ENCODE data around the gene JPT2. TPM values are rescaled to one million over a fixed set of nuclear protein-coding genes. Genes with fewer than 3 reads are reported as not detected.
"Not testable (repeated sequence)": the region's sequence is repeated elsewhere in the genome, so short reads cannot be mapped to it uniquely, and the experiment has no call there.

JPT2 gene
- polyA plus RNA-seq, 3 donors: 17.9 to 24.9 (median 19.9) TPM

DNA sequence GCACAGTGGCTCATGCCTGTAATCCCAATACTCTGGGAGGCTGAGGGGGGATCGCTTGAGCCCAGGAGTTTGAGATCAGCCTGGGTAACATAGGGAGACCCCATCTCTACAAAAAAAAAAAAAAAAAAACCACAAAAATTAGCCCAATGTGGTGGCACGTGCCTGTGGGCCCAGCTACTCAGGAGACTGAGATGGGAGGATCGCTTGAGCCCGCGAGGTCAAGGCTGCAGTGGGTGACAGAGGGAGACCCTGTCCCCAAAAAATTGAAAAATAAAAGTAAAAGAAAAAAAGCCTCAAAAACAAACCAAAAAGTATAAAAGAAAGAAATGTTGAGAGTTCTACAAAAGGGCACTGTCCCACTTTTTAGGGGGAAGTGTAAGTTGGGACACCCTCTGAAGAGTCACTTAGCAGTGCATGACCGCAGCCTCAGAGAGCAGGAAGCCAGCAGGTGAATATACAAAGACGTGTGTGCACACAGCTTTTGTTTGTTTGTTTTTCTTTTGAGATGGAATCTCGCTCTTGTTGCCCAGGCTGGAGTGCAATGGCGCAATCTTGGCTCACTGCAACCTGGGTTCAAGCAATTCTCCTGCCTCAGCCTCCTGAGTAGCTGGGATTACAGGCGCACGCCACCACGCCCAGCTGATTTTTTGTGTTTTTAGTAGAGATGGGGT, 41.6 kb downstream of the JPT2 start:
- H3K27ac ChIP-seq (ENCODE audit: low read depth, low read length): not testable (repeated sequence)
- WGBS, 3 donors: 80 to 84% (median 81%) methylated on average over 12 of the region's 12 CpGs

DNA sequence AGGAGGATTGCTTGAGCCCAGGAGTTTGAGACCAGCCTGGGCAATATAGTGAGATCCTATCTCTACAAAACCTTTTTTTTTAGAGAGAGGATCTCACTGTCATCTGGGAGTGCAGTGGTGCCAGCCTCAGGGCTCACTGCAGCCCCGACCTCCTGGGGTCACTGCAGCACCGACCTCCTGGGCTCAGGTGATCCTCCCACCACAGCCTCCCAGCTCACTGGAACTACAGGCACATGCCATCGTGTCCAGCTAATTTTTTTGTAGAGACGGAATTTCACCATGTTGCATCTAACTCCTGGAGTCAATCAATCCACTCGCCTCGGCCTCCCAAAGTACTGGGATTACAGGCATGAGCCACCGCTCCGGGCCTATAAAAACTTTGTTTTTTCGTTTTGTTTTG, 43.3 kb downstream of the JPT2 start:
- WGBS, 3 donors: 94 to 96% (median 94%) methylated on average over 9 of the region's 9 CpGs
- H3K27ac ChIP-seq (ENCODE audit: low read depth, low read length): no peak overlapping the region

DNA sequence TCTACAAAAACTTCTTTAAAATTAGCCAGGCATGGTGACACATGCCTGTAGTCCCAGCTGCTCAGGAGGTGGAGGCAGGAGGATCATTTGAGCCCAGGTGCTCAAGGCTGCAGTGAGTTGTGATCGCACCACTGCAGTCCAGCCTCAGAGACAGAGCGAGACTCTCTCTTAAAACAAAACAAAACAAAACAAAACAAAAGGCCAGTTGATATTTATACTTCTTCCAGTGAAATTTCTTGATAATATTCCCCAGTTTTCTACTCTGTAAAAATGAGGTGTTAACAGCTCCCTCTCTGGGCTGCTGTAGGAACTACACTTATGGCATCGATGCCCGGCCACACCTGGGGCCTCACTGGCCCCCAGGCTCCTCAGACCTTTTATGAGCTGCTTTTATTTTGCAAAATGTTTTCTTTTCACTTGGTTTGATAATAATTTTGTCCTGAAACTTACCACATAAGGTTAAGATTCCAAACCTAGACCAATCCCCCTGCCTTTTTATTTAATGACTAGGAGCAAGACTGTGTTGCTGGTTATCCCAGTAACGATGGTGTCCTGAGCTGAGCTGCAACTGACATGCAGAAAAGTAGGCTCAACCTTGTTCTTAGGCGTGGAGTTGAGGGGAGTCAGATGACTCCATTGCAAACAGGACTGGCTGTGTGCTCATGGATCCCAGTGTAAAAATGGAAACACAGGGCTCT, 45.5 kb downstream of the JPT2 start:
- no peak overlapping the region for H3K27ac ChIP-seq (ENCODE audit: low read depth, low read length)
- 43 to 57% (median 51%) methylated on average over 6 of the region's 6 CpGs for WGBS, 3 donors

DNA sequence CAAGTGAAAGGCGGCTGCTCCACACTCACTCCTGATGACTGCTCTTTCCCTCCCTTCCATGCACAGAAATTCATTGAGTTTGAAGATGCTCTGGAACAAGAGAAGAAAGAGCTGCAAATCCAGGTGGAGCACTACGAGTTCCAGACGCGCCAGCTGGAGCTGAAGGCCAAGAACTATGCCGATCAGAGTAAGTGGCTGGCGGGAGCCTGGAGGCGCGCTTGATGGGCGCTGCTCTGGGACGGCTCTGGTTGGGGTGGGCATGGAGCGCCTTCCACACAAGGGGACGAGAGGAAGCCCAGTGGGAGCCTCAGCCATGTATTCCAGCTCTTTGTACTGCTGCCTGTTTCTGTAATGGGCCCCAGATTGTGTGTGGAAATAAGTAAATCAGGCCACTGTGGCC, 46.4 kb downstream of the JPT2 start:
- WGBS, 3 donors: 90 to 96% (median 92%) methylated on average over 12 of the region's 12 CpGs
- no peak overlapping the region for H3K27ac ChIP-seq (ENCODE audit: low read depth, low read length)

DNA sequence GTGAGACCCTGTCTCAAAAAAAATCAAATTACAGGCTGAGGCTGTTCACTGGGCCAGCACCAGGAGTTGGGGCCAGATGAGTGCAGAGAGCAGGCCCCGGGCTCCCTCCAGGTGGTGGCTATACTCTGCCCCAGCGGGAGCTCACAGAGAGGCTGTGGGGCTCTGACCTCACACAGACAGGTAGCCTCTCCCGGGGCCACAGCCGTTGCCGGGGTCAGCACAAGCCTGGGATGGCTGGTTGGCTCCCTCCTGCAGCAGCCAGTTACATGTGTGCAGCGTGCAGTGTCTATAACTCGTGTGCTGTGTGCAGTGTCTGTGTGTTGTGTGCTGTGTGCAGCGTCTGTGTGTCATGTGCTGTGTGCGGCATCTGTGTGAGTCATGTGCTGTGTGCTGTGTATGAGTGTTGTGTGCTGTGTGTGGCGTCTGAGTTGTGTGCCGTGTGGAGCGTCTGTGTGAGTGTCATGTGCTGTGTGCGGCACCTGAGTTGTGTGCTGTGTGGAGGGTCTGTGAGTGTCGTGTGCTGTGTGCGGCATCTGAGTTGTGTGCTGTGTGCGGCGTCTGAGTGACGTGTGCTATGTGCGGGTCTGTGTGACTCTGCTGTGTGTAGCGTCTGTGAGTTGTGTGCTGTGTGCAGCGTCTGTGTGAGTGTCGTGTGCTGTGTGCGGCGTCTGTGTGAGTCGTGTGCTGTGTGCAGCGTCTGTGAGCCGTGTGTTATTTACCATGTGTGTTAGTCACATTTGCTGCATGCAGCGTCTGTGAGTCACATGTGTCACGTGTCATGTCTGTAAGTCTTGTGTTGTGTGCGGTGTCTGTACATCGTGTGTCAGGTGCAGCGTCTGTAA, 48.8 kb downstream of the JPT2 start:
- no peak overlapping the region for H3K27ac ChIP-seq (ENCODE audit: low read depth, low read length)
- 93 to 95% (median 94%) methylated on average over 32 of the region's 32 CpGs for WGBS, 3 donors

DNA sequence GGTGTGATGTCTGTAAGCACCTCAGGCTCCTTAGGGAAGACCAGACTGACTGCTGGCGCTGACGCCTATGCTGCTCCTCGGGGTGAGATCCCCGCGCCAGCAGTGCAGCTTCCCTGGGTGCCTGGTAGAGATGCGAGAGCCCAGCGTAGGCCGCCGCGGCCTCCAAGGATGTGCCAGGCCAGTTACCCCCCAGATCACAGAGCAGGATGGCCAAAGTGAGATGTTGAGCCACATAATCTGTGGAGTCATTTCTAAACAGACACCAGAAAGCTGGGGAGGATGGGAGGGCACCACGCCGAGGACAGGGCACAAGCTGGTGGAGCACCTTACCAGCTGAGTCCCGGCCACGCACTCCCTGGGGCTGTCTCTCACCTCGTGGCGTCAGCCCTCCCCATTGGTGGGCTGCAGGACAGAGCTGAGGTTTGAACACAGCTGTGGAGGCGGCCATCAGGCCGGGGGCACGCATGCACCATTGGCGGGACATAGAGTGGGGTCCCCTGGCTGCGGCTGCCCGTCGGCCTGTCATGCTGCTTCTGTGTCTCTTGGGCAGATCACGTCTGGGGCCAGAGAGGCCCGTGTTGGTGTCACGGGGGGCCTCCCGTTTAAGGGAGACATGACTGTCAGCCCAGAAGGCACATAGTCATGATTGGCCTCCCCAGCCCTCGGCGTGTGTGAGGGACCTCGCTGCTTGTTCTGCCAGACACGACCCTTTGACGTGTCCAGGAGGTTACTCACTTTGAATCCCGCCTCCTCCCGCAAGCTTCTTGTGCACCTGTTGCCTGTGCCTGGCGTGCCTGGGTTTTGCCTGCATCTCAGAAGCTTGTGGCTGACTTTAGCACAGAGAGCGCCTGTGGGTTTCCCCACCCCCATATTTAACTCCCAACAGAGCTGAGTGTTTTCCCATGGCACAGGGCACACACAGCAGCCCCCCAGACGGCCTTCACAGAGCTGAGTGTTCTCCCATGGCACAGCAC, 49.9 kb downstream of the JPT2 start:
- 91 to 93% (median 92%) methylated on average over 37 of the region's 37 CpGs for WGBS, 3 donors
- H3K27ac ChIP-seq (ENCODE audit: low read depth, low read length): no peak overlapping the region

DNA sequence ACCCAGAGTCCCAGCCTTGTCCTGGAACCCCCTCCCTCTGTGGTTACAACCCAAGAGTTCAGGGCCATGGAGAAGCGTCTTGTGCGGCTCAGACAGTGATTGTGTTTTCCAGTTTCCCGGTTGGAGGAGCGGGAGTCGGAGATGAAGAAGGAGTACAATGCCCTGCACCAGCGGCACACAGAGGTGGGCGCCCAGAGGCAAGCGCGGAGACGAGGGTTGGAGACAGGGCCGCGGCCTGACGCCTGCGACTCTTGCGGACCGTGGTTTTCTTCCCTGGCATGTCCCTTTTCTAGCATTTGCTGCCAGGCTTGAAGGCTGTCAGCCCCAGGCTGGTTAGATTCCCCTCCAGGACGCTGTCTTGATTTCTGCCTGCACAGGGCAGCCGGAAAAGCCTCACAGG, 50.9 kb downstream of the JPT2 start:
- WGBS, 3 donors: 95 to 97% (median 97%) methylated on average over 18 of the region's 18 CpGs
- H3K27ac ChIP-seq (ENCODE audit: low read depth, low read length): no peak overlapping the region

DNA sequence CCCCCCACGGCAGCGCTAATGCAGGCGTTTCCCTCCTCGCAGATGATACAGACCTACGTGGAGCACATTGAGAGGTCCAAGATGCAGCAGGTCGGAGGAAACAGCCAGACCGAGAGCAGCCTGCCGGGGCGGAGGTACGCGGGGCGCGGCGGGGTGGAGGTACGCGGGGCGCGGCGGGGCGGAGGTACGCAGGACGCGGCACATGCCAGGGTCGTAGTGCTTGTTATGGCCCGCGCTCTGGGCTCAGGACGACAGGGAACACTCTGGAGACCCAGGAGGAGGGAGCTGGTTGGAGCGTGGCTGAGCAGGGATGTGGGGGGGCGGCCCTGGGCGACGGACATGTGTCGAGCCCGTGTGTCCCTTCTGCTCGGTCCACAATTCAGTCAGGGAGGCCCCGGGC, 51.4 kb downstream of the JPT2 start:
- H3K27ac ChIP-seq (ENCODE audit: low read depth, low read length): no peak overlapping the region
- WGBS, 3 donors: 94 to 95% (median 95%) methylated on average over 31 to 35 of the region's 35 CpGs

DNA sequence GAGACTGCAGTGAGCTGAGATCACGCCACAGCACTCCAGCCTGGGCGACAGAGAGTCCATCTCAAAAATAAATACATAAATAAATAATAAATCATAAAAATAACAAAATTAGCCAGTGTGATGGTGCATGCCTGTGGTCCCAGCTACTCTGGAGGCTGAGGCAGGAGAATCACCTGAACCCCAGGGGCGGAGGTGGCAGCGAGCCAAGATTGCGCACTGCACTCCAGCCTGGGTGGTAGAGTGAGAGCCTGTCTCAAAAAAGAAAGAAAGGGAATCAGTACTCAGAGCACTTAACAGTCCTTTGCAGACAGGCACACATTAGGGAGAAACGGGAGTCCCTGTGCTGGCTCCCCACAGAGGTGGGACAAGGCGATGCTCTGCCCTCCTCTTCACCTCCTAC, 53.0 kb downstream of the JPT2 start:
- 92 to 96% (median 95%) methylated on average over 7 of the region's 7 CpGs for WGBS, 3 donors

DNA sequence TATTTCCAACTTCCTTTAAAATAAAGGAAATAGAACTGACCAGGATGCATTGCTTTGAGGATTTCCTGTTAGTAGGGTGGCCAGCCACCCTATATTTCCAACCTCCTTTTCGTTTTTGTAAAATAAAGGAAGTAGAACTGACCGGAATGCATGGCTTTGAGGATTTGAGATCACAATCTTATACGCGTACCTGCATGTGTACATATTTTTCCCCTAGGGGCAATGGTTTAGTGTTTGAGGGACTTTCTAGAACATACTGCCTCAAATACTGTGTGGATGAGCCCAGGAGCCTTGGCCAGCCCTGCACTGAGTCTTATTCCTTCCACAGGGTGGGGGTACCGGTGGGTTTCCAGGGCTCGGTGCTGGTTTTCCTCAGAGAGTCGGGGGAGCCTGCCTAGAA, 53.5 kb downstream of the JPT2 start:
- no peak overlapping the region for H3K27ac ChIP-seq (ENCODE audit: low read depth, low read length)
- WGBS, 3 donors: 64 to 78% (median 70%) methylated on average over 7 of the region's 7 CpGs

More for the DNA sequence above, 53.0 kb downstream of the JPT2 start:
- H3K27ac ChIP-seq (ENCODE audit: low read depth, low read length): no peak overlapping the region

DNA sequence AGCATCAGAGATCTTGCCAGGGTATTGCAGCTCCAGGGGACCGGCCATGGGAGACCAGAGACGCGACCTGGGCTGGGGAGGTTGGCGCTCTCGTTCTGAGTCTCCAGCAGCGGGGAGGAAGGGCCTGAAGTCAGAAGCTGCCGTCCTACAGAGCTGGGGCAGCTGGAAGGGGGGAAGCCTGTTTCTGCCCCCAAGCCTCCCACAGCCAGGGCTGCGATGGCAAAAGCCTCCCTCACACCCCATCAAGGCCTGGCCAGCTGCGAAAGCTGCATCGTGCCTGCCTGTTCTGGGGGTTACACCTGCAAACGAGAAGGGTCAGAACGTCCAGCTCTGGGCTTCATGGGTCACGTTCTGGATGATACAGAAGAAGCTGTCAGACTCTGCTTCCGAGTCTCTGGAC, 54.0 kb downstream of the JPT2 start:
- no peak overlapping the region for H3K27ac ChIP-seq (ENCODE audit: low read depth, low read length)
- 88 to 89% (median 89%) methylated on average over 14 of the region's 14 CpGs for WGBS, 3 donors

DNA sequence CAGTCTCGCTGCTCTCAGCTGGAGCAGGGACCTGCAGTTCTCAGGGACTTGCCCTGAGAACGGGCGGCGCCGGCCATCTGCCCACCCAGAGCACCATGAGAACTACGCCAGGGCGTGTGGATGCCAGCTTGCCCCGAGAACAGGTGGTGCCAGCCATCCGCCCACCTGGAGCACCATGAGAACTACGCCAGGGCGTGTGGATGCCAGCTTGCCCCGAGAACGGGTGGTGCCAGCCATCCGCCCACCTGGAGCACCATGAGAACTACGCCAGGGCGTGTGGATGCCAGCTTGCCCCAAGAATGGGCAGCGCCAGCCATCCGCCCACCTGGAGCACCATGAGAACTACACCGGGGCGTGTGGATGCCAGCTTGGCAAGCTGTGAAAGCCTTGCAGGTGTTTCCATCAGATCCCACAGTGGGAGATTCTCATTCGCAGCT, 54.5 kb downstream of the JPT2 start:
- 89 to 94% (median 92%) methylated on average over 20 to 21 of the region's 21 CpGs for WGBS, 3 donors
- not testable (repeated sequence) for H3K27ac ChIP-seq (ENCODE audit: low read depth, low read length)

DNA sequence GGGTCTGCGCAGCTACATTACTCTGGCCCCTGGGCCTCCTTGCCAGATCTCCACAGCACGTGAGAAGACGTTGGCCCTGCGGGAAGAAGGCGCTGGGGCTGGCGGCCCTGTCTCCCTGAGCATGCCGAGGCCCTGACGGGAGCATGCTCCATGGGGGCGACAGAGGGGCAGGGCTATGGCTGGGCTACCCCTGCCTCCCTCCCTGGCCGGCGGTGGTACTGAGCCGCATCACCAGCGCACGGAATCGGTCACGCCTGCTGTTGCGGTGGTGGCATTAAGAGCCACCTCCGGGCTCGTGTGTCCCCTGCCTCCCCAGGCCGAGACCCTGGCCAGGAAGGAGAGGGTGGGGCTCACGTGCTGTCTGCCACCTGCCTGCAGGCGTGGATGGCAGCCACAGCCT, 56.0 kb downstream of the JPT2 start:
- no peak overlapping the region for H3K27ac ChIP-seq (ENCODE audit: low read depth, low read length)
- WGBS, 3 donors: 88 to 95% (median 93%) methylated on average over 16 to 22 of the region's 22 CpGs

DNA sequence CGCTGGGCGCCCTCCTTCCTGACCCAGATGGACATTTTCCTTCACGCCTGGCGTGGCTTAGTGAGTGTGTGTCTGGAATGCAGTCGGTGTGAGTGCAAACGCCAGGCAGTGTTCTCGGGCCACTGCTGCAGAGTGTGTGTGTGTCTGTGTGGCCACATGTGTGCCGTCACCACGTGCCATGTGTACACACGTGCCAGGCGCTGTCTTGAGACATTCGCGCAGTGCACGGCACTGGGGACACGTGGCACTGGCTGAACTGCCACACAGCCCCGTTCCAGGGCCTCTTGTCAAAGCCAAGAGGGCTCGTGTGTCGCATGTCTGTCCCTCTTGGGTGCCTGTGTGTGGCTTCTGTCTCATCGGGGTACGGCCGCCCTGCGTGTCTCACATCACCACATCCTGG, 56.7 kb downstream of the JPT2 start:
- 97 to 99% (median 98%) methylated on average over 22 of the region's 22 CpGs for WGBS, 3 donors
- no peak overlapping the region for H3K27ac ChIP-seq (ENCODE audit: low read depth, low read length)

DNA sequence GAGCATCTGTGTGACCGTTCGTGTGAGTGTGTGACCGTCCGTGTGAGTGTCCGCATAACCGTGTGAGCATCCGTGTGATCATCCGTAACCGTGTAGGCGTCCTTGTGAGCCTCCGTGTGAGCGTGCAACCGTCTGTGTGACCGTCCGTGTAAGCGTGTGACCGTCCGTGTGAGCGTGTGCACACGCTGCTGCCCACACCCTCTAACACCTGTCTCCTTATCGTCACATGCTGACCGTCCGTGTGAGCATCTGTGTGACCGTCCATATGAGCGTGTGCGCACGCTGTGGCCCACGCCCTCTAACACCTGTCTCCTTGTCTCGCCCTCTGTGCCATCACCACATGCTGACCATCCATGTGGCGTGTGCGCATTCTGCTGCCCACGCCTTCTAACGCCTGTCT, 62.2 kb downstream of the JPT2 start:
- H3K27ac ChIP-seq (ENCODE audit: low read depth, low read length): no peak overlapping the region
- WGBS, 3 donors: 97 to 98% (median 97%) methylated on average over 33 of the region's 33 CpGs

DNA sequence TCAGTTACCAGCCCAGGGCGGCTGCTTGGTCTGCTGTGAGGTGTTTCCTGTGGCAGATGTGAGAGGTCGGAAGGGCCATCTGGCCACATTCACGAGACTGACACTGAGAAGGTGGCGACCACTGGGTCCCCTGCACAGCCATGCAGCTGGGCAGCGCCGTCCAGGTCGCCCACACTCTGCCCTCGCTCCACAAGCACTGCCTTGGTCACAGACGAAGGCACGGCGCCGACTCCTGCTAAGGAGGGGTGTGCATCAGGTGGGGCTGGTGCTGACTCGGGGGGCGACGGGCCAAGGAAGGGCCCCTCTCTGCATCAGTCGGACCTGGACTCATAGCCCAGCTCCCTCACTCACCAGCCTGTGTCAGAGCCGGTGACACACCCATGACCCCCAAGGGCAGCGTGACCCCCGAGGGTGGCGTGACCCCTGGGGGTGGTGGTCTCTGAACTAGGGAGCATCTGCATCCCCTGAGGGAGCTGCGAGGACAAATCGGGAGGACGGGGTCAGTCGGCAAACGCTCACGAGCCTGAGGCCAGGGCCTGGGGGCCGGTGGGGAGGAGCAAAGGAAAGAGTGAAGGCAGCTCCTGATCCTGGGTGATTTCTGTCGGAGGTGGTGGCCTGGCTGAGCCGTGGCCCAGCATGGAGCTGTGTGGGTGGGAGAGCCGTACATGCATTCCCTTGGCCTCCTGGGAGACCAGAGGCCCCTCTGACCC, 62.9 kb downstream of the JPT2 start:
- WGBS, 3 donors: 90 to 93% (median 93%) methylated on average over 29 to 30 of the region's 30 CpGs
- H3K27ac ChIP-seq (ENCODE audit: low read depth, low read length): no peak overlapping the region

DNA sequence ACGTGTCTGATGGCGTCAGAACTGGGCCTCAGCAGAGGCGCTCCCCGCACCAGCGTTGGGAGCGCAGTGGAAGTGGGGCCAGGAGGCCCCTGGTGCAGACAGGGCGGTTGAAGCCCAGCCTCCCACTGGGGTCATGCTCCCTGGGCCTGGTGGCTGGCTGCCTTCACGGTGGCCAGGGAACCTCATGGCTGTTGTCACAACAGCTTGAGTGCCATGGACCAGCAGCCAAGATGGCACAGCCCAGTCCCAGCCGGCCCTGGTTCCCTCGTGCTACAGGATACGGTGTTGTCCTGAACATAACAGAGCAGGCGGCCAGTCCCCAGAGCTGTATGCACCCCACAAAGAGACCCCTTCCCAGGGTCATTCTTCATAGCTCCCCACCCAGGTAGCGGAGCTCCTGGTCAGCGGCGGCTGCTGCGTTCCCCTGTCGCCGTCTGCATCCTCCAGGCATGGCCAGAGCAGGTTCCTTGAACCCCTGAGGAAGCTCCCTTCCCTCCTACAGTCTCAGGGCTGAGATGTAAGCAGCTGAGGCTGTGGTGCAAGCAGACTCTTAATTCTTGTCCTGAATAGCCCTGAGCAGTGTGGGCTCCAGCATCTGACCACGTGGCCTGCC, 63.6 kb downstream of the JPT2 start:
- 91 to 95% (median 94%) methylated on average over 16 to 19 of the region's 19 CpGs for WGBS, 3 donors
- H3K27ac ChIP-seq (ENCODE audit: low read depth, low read length): no peak overlapping the region
